Small intestine (tissue), 7 donors: ENCODE results near the gene BMPR2. TPM values are rescaled to one million over a fixed set of nuclear protein-coding genes. Genes with fewer than 3 reads are reported as not detected.
"Not testable (repeated sequence)": the region's sequence is repeated elsewhere in the genome, so short reads cannot be mapped to it uniquely, and the experiment has no call there.

Source experiments
- DNase-seq, 2 donors: peaks; one replicate each; pipeline versions ENCODE4 v3.0.0 to v3.0.0-alpha.2; 2013
- FAIRE-seq: peaks from 2 replicates; lab custom pipeline; 2012; peaks lifted over from hg19 to GRCh38; lab: Jason Lieb, UNC
- H3K27ac ChIP-seq, 3 donors: one replicate each; pipeline ENCODE4 v1.5.1; 2013; ENCODE audit warnings: low read length in 2 of 3, mild to moderate bottlenecking in 2 of 3, control low read depth in 1 of 3, inconsistent platforms in 1 of 3, low read depth in 1 of 3, moderate library complexity in 1 of 3
- H3K27me3 ChIP-seq, 3 donors: one replicate each; pipeline ENCODE4 v1.6.1; 2013; ENCODE audit warnings: low read length in 3 of 3, inconsistent platforms in 1 of 3; ENCODE audit not compliant: control insufficient read depth in 3 of 3, insufficient read depth in 3 of 3
- H3K36me3 ChIP-seq, 3 donors: one replicate each; pipeline ENCODE4 v1.6.1; 2013; ENCODE audit warnings: low read length in 3 of 3, inconsistent platforms in 1 of 3, low read depth in 1 of 3, mild to moderate bottlenecking in 1 of 3, moderate library complexity in 1 of 3; ENCODE audit not compliant: control insufficient read depth in 3 of 3, insufficient read depth in 2 of 3
- H3K4me1 ChIP-seq, 3 donors: one replicate each; pipeline ENCODE4 v1.6.1; 2013; ENCODE audit warnings: low read length in 2 of 3, inconsistent platforms in 1 of 3, low read depth in 1 of 3, mild to moderate bottlenecking in 1 of 3, moderate library complexity in 1 of 3; ENCODE audit not compliant: control insufficient read depth in 3 of 3, insufficient read depth in 2 of 3
- H3K4me3 ChIP-seq, 3 donors: one replicate each; pipeline ENCODE4 v1.5.1; 2013; ENCODE audit warnings: low read length in 3 of 3, control low read depth in 1 of 3, inconsistent platforms in 1 of 3, low read depth in 1 of 3, mild to moderate bottlenecking in 1 of 3, moderate library complexity in 1 of 3
- H3K9me3 ChIP-seq, 2 donors: one replicate each; pipeline ENCODE4 v1.6.1; 2013; ENCODE audit warnings: low read depth in 1 of 2, low read length in 1 of 2; ENCODE audit not compliant: control insufficient read depth in 2 of 2, insufficient read depth in 1 of 2
- WGBS, 3 donors: extraction: QIAGEN DNeasy Blood & Tissue Kit; methylation state at CpG; one replicate each; pipeline ENCODE4 v1.1.7; 2013; 5-methylcytosine and 5-hydroxymethylcytosine counted together
- polyA plus RNA-seq, 4 donors: library from polyadenylated mRNA; stranded (reverse) in 3 of 4; unstranded in 1 of 4; fragments of 200-250 nt in 3 of 4; fragments of 120-200 nt in 1 of 4; gene quantifications; one replicate each; pipeline versions ENCODE4 v1.2.1 to v1.2.3, GENCODE V29; 2013
- donor health status: healthy with polysubstance abuse.
- donor health status: control.
- donor health status: control.
- donor health status: Bipolar disorder and iron deficiency.
- donor health status: healthy.

The BMPR2 gene
- polyA plus RNA-seq, 4 donors, result 2.2 to 22.8 (median 6.5) TPM

DNA sequence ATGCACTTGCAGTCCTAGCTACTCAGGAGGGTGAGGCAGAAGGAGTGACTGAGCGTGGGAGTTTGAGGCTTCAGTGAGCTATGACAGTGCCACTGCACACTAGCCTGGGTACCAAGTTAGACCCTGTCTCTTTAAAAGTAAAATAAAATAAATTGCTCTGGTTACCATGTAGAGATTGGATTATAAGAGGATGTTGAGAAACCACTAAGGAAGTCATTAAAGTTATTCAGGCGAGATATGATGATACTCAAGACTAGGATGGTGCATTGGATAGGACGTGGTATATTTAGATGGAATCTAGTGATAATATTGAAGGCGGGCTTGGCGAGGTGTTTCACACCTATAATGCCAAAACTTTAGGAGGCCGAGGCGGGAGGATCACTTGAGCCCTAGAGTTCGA lies 50.6 kb downstream of the BMPR2 start:
- 85 to 89% (median 86%) methylated on average over 8 of the region's 8 CpGs for WGBS, 3 donors
- Histone ChIP-seq H3K4me1 (no peaks in the 10 kb centered on the region), H3K4me3 (no peak overlapping the region), H3K36me3 (no peaks in the 10 kb centered on the region), H3K27ac (no peak overlapping the region), H3K9me3 (no peaks in the 10 kb centered on the region), H3K27me3 (no peaks in the 10 kb centered on the region)
- no peak for DNase-seq
- FAIRE-seq, result no peak

GRCh38 chr2:202429164-202429980 lies 53.2 kb downstream of the BMPR2 start:
- DNase-seq, result peak in 1 of 2 donors; percentile 16

GRCh38 chr2:202432776-202433175 lies 56.6 kb downstream of the BMPR2 start:
- WGBS, 3 donors, result 83 to 91% (median 85%) methylated on average over 2 of the region's 2 CpGs

More at GRCh38 chr2:202429164-202429980, 53.2 kb downstream of the BMPR2 start:
- H3K36me3 ChIP-seq, result no peaks in the 10 kb centered on the region
- no peaks in the 10 kb centered on the region for H3K27me3 ChIP-seq
- 68 to 93% (median 89%) methylated on average over 6 of the region's 6 CpGs for WGBS, 3 donors
- H3K4me1 ChIP-seq, result no peaks in the 10 kb centered on the region
- H3K9me3 ChIP-seq, result no peaks in the 10 kb centered on the region
- FAIRE-seq, result no peak
- peak overlapping the region; percentile 5 to 35 (median 32) for H3K27ac ChIP-seq
- no peak overlapping the region for H3K4me3 ChIP-seq

DNA sequence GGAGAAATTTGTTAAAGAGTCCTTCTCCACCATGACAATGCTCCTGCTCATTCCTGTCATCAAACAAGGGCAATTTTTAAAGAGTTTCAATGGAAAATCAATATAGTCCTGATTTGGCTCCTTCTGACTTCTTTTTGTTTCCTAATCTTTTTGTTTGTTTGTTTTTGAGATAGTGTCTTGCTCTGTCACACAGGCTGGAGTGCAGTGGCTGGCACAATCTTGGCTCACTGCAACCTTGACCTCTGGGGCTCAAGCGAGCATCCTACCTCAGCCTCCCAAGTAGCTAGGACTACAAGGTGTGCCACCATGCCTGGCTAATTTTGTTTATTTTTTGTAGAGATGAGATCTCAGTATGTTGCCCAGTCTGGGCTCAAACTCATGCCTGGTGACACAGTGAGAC lies 58.3 kb downstream of the BMPR2 start:
- no peak overlapping the region for H3K4me3 ChIP-seq
- no peaks in the 10 kb centered on the region for H3K9me3 ChIP-seq
- no peaks in the 10 kb centered on the region for H3K4me1 ChIP-seq
- DNase-seq (no peak), FAIRE-seq (no peak)
- no peaks in the 10 kb centered on the region for H3K36me3 ChIP-seq
- no peaks in the 10 kb centered on the region for H3K27me3 ChIP-seq
- WGBS, 3 donors, result 90 to 98% (median 95%) methylated on average over 1 of the region's 1 CpG
- H3K27ac ChIP-seq, result no peak overlapping the region

More at GRCh38 chr2:202432776-202433175, 56.6 kb downstream of the BMPR2 start:
- Histone ChIP-seq H3K36me3 (no peaks in the 10 kb centered on the region), H3K9me3 (no peaks in the 10 kb centered on the region), H3K4me1 (no peaks in the 10 kb centered on the region), H3K4me3 (no peak overlapping the region), H3K27me3 (no peaks in the 10 kb centered on the region), H3K27ac (no peak overlapping the region)
- no peak for DNase-seq
- FAIRE-seq, result no peak

DNA sequence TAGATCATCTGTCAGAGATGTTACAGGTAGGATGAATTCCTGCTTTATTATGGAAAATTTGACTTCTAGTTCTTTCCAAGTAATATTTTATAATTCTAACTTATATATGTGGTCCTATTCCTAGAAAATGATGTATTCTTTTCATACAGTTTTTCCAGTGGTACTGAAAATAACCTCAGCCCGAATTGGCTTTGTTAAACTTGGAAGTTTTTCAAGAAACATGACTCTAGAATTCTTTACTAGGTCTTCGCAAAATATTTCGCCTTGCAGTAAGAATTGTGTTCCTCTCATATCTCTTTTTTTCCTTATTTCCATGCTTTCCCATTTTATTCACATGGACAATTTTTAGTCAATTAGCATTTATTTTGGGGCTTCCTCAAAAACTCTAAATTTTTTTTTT lies 60.5 kb downstream of the BMPR2 start:
- no peak overlapping the region for H3K27ac ChIP-seq
- FAIRE-seq, result no peak
- no peak for DNase-seq

DNA sequence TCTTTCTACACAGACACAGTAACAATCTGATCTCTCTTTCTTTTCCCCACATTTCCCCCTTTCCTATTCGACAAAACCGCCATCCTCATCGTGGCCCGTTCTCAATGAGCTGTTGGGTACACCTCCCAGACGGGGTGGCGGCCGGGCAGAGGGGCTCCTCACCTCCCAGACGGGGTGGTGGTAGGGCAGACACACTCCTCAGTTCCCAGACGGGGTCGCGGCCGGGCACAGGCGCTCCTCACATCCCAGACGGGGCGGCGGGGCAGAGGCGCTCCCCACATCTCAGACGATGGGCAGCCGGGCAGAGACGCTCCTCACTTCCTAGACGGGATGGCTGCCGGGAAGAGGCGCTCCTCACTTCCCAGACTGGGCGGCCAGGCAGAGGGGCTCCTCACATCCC lies 64.0 kb downstream of the BMPR2 start:
- H3K4me1 ChIP-seq, H3K9me3 ChIP-seq, H3K27me3 ChIP-seq, H3K27ac ChIP-seq, FAIRE-seq, DNase-seq, H3K4me3 ChIP-seq, H3K36me3 ChIP-seq: not testable (repeated sequence)
- WGBS, 3 donors, result 93 to 96% (median 94%) methylated on average over 22 to 24 of the region's 24 CpGs

More for the DNA sequence above, 60.5 kb downstream of the BMPR2 start:
- Histone ChIP-seq H3K9me3 (peaks cover 0 to 5% of the 10 kb centered on the region in 2 donors), H3K27me3 (no peaks in the 10 kb centered on the region), H3K4me3 (no peak overlapping the region), H3K36me3 (no peaks in the 10 kb centered on the region), H3K4me1 (no peaks in the 10 kb centered on the region)
- 64 to 87% (median 64%) methylated on average over 3 of the region's 3 CpGs for WGBS, 3 donors

DNA sequence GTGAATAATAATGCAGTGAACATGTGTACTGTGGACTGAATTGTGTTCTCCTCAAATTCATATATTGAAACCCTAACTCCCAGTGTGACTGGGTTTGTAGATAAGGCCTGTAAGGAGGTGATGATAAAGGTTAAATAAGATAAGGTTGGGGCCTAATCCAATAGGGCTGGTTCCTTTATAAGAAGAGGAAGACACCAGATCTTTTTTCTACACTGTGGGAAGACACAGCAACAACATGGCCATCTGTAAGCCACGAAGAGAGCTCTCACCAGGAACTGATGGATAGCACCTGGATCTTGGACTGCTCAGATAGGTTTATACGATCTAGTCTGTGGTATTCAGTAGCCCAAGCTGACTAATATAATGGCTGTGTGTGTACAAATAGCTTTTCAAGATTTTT lies 66.8 kb downstream of the BMPR2 start:
- DNase-seq (peak in 1 of 2 donors; percentile 5), FAIRE-seq (no peak)
- Histone ChIP-seq H3K9me3 (peaks cover 0 to 5% of the 10 kb centered on the region in 2 donors), H3K27ac (no peak overlapping the region), H3K27me3 (no peaks in the 10 kb centered on the region), H3K4me3 (no peak overlapping the region), H3K4me1 (no peaks in the 10 kb centered on the region), H3K36me3 (peaks cover 0 to 3% (median 0%) of the 10 kb centered on the region in 3 donors)
- 62 to 84% (median 64%) methylated on average over 2 of the region's 2 CpGs for WGBS, 3 donors

GRCh38 chr2:202444000-202444399 lies 67.9 kb downstream of the BMPR2 start:
- Histone ChIP-seq H3K4me1 (no peaks in the 10 kb centered on the region), H3K27me3 (no peaks in the 10 kb centered on the region), H3K36me3 (peaks cover 0 to 3% (median 0%) of the 10 kb centered on the region in 3 donors), H3K27ac (no peak overlapping the region), H3K4me3 (no peak overlapping the region), H3K9me3 (peaks cover 0 to 5% of the 10 kb centered on the region in 2 donors)
- FAIRE-seq, result no peak
- DNase-seq, result no peak
- WGBS, 3 donors, result 96% methylated on average over 4 of the region's 4 CpGs
